Measurements from ENCODE around the gene BPIFA1.

DNA sequence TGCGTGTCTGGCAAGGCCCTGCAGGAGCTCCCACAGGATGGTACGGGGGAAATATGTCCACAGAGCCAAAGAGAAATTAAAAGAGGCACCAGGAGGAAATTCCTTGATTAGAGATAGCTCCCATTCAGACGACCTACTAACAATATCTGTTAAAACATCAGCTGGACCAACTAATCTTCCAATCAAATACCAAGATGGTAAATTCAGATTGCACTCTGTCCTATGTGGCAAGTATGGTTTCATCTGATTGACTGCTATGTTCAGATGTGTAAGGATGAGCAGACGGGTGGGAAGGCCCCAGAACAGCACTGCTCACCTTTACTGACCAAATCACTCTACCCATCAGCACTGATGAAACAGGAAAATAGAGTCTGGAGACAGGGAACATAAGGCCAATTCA, 48.3 kb upstream of the BPIFA1 start:
- TF ChIP-seq, protein P1, sequence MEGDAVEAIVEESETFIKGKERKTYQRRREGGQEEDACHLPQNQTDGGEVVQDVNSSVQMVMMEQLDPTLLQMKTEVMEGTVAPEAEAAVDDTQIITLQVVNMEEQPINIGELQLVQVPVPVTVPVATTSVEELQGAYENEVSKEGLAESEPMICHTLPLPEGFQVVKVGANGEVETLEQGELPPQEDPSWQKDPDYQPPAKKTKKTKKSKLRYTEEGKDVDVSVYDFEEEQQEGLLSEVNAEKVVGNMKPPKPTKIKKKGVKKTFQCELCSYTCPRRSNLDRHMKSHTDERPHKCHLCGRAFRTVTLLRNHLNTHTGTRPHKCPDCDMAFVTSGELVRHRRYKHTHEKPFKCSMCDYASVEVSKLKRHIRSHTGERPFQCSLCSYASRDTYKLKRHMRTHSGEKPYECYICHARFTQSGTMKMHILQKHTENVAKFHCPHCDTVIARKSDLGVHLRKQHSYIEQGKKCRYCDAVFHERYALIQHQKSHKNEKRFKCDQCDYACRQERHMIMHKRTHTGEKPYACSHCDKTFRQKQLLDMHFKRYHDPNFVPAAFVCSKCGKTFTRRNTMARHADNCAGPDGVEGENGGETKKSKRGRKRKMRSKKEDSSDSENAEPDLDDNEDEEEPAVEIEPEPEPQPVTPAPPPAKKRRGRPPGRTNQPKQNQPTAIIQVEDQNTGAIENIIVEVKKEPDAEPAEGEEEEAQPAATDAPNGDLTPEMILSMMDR (conservative IDR thresholded peaks at IDR 0.05; ENCODE audit: low read length): no peak
- no peak for TF ChIP-seq EZH2phosphoT487 (IDR thresholded peaks at IDR 0.05; ENCODE audit: borderline replicate concordance, low read depth, low read length)

All from OCI-LY7 (cell line).